MM.1S (cell line): ENCODE measurements around the gene EIF4E1B.

ENCODE experiments used
- DNase-seq: peaks from one replicate; pipeline ENCODE4 v3.0.0-alpha.2; 2015
- H2AFZ ChIP-seq: fragments of 300-600 bp; sonication (generic); 2 replicates; pipeline ENCODE4 v1.6.0; 2016; ENCODE audit warnings: antibody characterized with exemption, low read length
- H3F3A ChIP-seq: fragments of 300-600 bp; sonication (generic); 2 replicates; pipeline ENCODE4 v1.6.1; 2016; ENCODE audit warnings: mild to moderate bottlenecking, antibody characterized with exemption, low read length, moderate library complexity, mixed read lengths; ENCODE audit not compliant: insufficient read depth
- H3K27ac ChIP-seq: fragments of 300-600 bp; sonication (generic); 2 replicates; pipeline ENCODE4 v1.5.1; 2016; ENCODE audit warnings: mild to moderate bottlenecking, low read length
- H3K27me3 ChIP-seq: fragments of 300-600 bp; sonication (generic); replicated peaks from 2 replicates; pipeline ENCODE4 v1.6.0; 2016; ENCODE audit warnings: low read length; ENCODE audit not compliant: insufficient read depth
- H3K36me3 ChIP-seq: fragments of 300-600 bp; sonication (generic); replicated peaks from 2 replicates; pipeline ENCODE4 v1.6.1; 2016; ENCODE audit warnings: mild to moderate bottlenecking, low read length, mixed read lengths; ENCODE audit not compliant: insufficient read depth
- H3K4me1 ChIP-seq: fragments of 300-600 bp; sonication (generic); 2 replicates; pipeline ENCODE4 v1.6.1; 2016; ENCODE audit warnings: low read length, mixed read lengths
- H3K4me2 ChIP-seq: fragments of 300-600 bp; sonication (generic); 2 replicates; pipeline ENCODE4 v1.6.0; 2016; ENCODE audit warnings: low read depth, low read length
- H3K4me3 ChIP-seq: fragments of 300-600 bp; sonication (generic); 2 replicates; pipeline ENCODE4 v1.5.1; 2016; ENCODE audit warnings: low read length, mixed read lengths
- H3K79me2 ChIP-seq: fragments of 300-600 bp; sonication (generic); 2 replicates; pipeline ENCODE4 v1.6.1; 2016; ENCODE audit warnings: mixed run types, low read length, mixed read lengths
- H3K9ac ChIP-seq: fragments of 300-600 bp; sonication (generic); 2 replicates; pipeline ENCODE4 v1.6.1; 2016; ENCODE audit warnings: low read length, mixed read lengths
- H3K9me2 ChIP-seq: fragments of 300-600 bp; sonication (generic); replicated peaks from 2 replicates; pipeline ENCODE4 v1.6.1; 2016; ENCODE audit warnings: mild to moderate bottlenecking, low read length, mixed read lengths; ENCODE audit not compliant: insufficient read depth
- H3K9me3 ChIP-seq: fragments of 300-600 bp; sonication (generic); replicated peaks from 2 replicates; pipeline ENCODE4 v1.6.1; 2016; ENCODE audit warnings: mild to moderate bottlenecking, low read length, mixed read lengths; ENCODE audit not compliant: insufficient read depth
- H4K20me1 ChIP-seq: fragments of 300-600 bp; sonication (generic); 2 replicates; pipeline ENCODE4 v1.6.1; 2016; ENCODE audit warnings: mild to moderate bottlenecking, low read length, moderate library complexity, mixed read lengths; ENCODE audit not compliant: insufficient read depth
- CTCF ChIP-seq: fragments of 300-600 bp; sonication (generic); IDR thresholded peaks from 2 replicates; pipeline ENCODE4 v1.5.1; 2016; ENCODE audit warnings: antibody characterized with exemption, low read length, mixed read lengths
- EZH2 ChIP-seq: fragments of 300-600 bp; sonication (generic); optimal IDR thresholded peaks from 2 replicates; pipeline ENCODE3; 2017; ENCODE audit warnings: low read depth, mild to moderate bottlenecking, antibody characterized with exemption, low read length, mixed read lengths
- EZH2phosphoT487 ChIP-seq: fragments of 300-600 bp; sonication (generic); IDR thresholded peaks from 2 replicates; pipeline ENCODE4 v1.6.1; 2018; ENCODE audit warnings: antibody characterized with exemption, low read length

Gene EIF4E1B

GRCh38 chr5:176691524-176691923, 61.0 kb downstream of the EIF4E1B start:
- no peak overlapping the region for H3K27ac ChIP-seq
- peaks cover 88% of the 10 kb centered on the region for H3K27me3 ChIP-seq
- no peak overlapping the region for H3K4me2 ChIP-seq
- no peaks in the 10 kb centered on the region for H3K9me3 ChIP-seq
- no peak overlapping the region for H3K4me3 ChIP-seq
- no peaks in the 10 kb centered on the region for H3K36me3 ChIP-seq
- H3K9ac ChIP-seq = no peak overlapping the region
- H3F3A ChIP-seq = no peaks in the 10 kb centered on the region
- no peaks in the 10 kb centered on the region for H3K9me2 ChIP-seq
- H3K4me1 ChIP-seq = no peaks in the 10 kb centered on the region
- no peak overlapping the region for H2AFZ ChIP-seq
- H3K79me2 ChIP-seq = no peaks in the 10 kb centered on the region
- TF ChIP-seq EZH2phosphoT487 (no peak), CTCF (no peak), EZH2 (no peak)
- no peaks in the 10 kb centered on the region for H4K20me1 ChIP-seq
- no peak for DNase-seq

- no peaks in the 10 kb centered on the region for H3K9me3 ChIP-seq
- H3K4me2 ChIP-seq = no peak overlapping the region
- H3K9me2 ChIP-seq = no peaks in the 10 kb centered on the region
- TF ChIP-seq EZH2 = peak; percentile 29
- TF ChIP-seq EZH2phosphoT487 = no peak
- no peaks in the 10 kb centered on the region for H4K20me1 ChIP-seq
- no peak overlapping the region for H3K4me3 ChIP-seq
- no peaks in the 10 kb centered on the region for H3F3A ChIP-seq
- no peak overlapping the region for H2AFZ ChIP-seq
- no peaks in the 10 kb centered on the region for H3K79me2 ChIP-seq
- peaks cover 90% of the 10 kb centered on the region for H3K27me3 ChIP-seq
- no peak for DNase-seq
- H3K36me3 ChIP-seq = no peaks in the 10 kb centered on the region
- no peak overlapping the region for H3K27ac ChIP-seq
- H3K4me1 ChIP-seq = no peaks in the 10 kb centered on the region
- no peak overlapping the region for H3K9ac ChIP-seq
Observed at GRCh38 chr5:176692326-176692725, 61.9 kb downstream of the EIF4E1B start.

- H3F3A ChIP-seq = no peaks in the 10 kb centered on the region
- no peaks in the 10 kb centered on the region for H3K9me3 ChIP-seq
- no peaks in the 10 kb centered on the region for H3K79me2 ChIP-seq
- no peak overlapping the region for H3K4me2 ChIP-seq
- H3K9ac ChIP-seq = no peak overlapping the region
- H2AFZ ChIP-seq = no peak overlapping the region
- H3K9me2 ChIP-seq = no peaks in the 10 kb centered on the region
- no peak for TF ChIP-seq EZH2phosphoT487
- peak; percentile 9 for TF ChIP-seq EZH2
- TF ChIP-seq CTCF = no peak
- H3K4me3 ChIP-seq = no peak overlapping the region
- no peaks in the 10 kb centered on the region for H3K4me1 ChIP-seq
- H4K20me1 ChIP-seq = no peaks in the 10 kb centered on the region
- H3K27ac ChIP-seq = no peak overlapping the region
- DNase-seq = no peak
- H3K27me3 ChIP-seq = peaks cover 90% of the 10 kb centered on the region
- H3K36me3 ChIP-seq = no peaks in the 10 kb centered on the region
Observed at GRCh38 chr5:176692839-176693476, 62.5 kb downstream of the EIF4E1B start.

GRCh38 chr5:176693477-176693851, 63.0 kb downstream of the EIF4E1B start:
- no peaks in the 10 kb centered on the region for H3K36me3 ChIP-seq
- no peaks in the 10 kb centered on the region for H3K79me2 ChIP-seq
- no peak overlapping the region for H3K27ac ChIP-seq
- no peaks in the 10 kb centered on the region for H3K9me3 ChIP-seq
- H3K27me3 ChIP-seq = peaks cover 91% of the 10 kb centered on the region
- no peak overlapping the region for H3K4me3 ChIP-seq
- no peak for TF ChIP-seq EZH2phosphoT487
- TF ChIP-seq EZH2 = no peak
- TF ChIP-seq CTCF = no peak
- H3K9ac ChIP-seq = no peak overlapping the region
- H3K4me1 ChIP-seq = no peaks in the 10 kb centered on the region
- H3F3A ChIP-seq = no peaks in the 10 kb centered on the region
- no peaks in the 10 kb centered on the region for H4K20me1 ChIP-seq
- H2AFZ ChIP-seq = no peak overlapping the region
- no peak overlapping the region for H3K4me2 ChIP-seq
- no peaks in the 10 kb centered on the region for H3K9me2 ChIP-seq
- no peak for DNase-seq
